HepG2 (cell line): Measurements from ENCODE around the gene HID1. TPM values are rescaled to one million over a fixed set of nuclear protein-coding genes. Genes with fewer than 3 reads are reported as not detected.

Source experiments
- ATAC-seq: fragments of 200-7000 bp; cut with Tn5 transposase; 3 replicates; pipeline ENCODE4 v1.9.1; 2020; ENCODE audit warnings: mild to moderate bottlenecking, moderate library complexity
- BruUV-seq: library from RNA; stranded (reverse); fragments of 400-500 nt; replicated peaks from 2 replicates; lab custom pipeline; 2021; lab: Mats Ljungman, UMichigan
- CTCF ChIA-PET: fragments of 300-600 bp; formaldehyde crosslinking; extraction: SDS; loops from one replicate; lab custom pipeline; 2021; ENCODE audit warnings: low total read pairs, inconsistent platforms, low intra/inter-chr PET ratio; lab: Yijun Ruan, JAX
- POLR2A ChIA-PET: fragments of 350-600 bp; sonication (Branson Sonifier 250); formaldehyde crosslinking; loops from one replicate; lab custom pipeline; 2020; ENCODE audit warnings: antibody characterized with exemption, inconsistent platforms; lab: Yijun Ruan, JAX
- DNase-seq: peaks from one replicate; pipeline ENCODE4 v3.0.0-alpha.2; 2015; ENCODE audit warnings: low spot score
- FAIRE-seq: peaks from 3 replicates; lab custom pipeline; 2011; peaks lifted over from hg19 to GRCh38; lab: Jason Lieb, UNC
- H2AFZ ChIP-seq: one replicate; pipeline ENCODE4 v1.6.1; 2011; ENCODE audit warnings: low read length, inconsistent platforms
- H3K27ac ChIP-seq: fragments of 300-600 bp; 3 replicates; pipeline ENCODE4 v1.8.0; 2011; ENCODE audit warnings: mixed run types, mild to moderate bottlenecking, mixed read lengths, low read length, inconsistent platforms; ENCODE audit not compliant: insufficient read depth; ENCODE audit errors: extremely low read length
- H3K27me3 ChIP-seq, 2 experiments: fragments of 200-600 bp in 1 of 2; 2 replicates in 1 of 2; 3 replicates in 1 of 2; pipeline versions ENCODE4 v1.6.0 to v1.8.0; 2011; ENCODE audit warnings: low read length in 2 of 2, mild to moderate bottlenecking in 2 of 2, moderate library complexity in 2 of 2, inconsistent platforms in 1 of 2; ENCODE audit not compliant: insufficient read depth in 2 of 2, control insufficient read depth in 1 of 2
- H3K36me3 ChIP-seq, 2 experiments: fragments of 200-600 bp in 1 of 2; replicated peaks in 1 of 2; 2 replicates in 1 of 2; 3 replicates in 1 of 2; pipeline versions ENCODE4 v1.5.1 to v1.8.0; 2011; ENCODE audit warnings: low read length in 2 of 2, inconsistent platforms in 1 of 2; ENCODE audit not compliant: insufficient read depth in 2 of 2, control insufficient read depth in 1 of 2
- H3K4me1 ChIP-seq: 2 replicates; pipeline ENCODE4 v1.5.1; 2012; ENCODE audit warnings: low read length, inconsistent platforms; ENCODE audit not compliant: insufficient read depth
- H3K4me2 ChIP-seq: 2 replicates; pipeline ENCODE4 v1.6.0; 2011; ENCODE audit warnings: low read depth, low read length, inconsistent platforms
- H3K4me3 ChIP-seq, 3 experiments: fragments of 200-600 bp in 1 of 3; sonication (generic), shearing (Covaris generic) in 1 of 3; replicated peaks in 1 of 3; 2 replicates each; pipeline ENCODE4 v1.5.1; 2011 to 2016; ENCODE audit warnings: low read length in 3 of 3, inconsistent platforms in 2 of 3, low read depth in 2 of 3, mild to moderate bottlenecking in 2 of 3, control low read depth in 1 of 3, mixed read lengths in 1 of 3; ENCODE audit not compliant: insufficient read depth in 1 of 3
- H3K79me2 ChIP-seq: one replicate; pipeline ENCODE4 v1.6.1; 2011; ENCODE audit warnings: low read length, inconsistent platforms; ENCODE audit not compliant: insufficient read depth
- H3K9ac ChIP-seq: 2 replicates; pipeline ENCODE4 v1.6.0; 2011; ENCODE audit warnings: mild to moderate bottlenecking, low read depth, low read length, inconsistent platforms; ENCODE audit not compliant: insufficient read depth
- H3K9me3 ChIP-seq: 2 replicates; pipeline ENCODE4 v1.5.1; 2012; ENCODE audit warnings: mild to moderate bottlenecking, low read length
- H4K20me1 ChIP-seq: 2 replicates; pipeline ENCODE4 v1.6.0; 2011; ENCODE audit warnings: inconsistent platforms, mild to moderate bottlenecking, low read length, moderate library complexity; ENCODE audit not compliant: insufficient read depth
- CTCF ChIP-seq: sonication (generic); formaldehyde crosslinking; IDR thresholded peaks from 2 replicates; pipeline ENCODE4 v1.5.0; 2020; ENCODE audit warnings: mild to moderate bottlenecking, missing genetic modification reagents, moderate library complexity
- RARG ChIP-seq: sonication (generic); formaldehyde crosslinking; IDR thresholded peaks from 2 replicates; pipeline ENCODE4 v1.4.0; 2020; ENCODE audit warnings: low read depth, mild to moderate bottlenecking, missing genetic modification reagents
- WGBS: methylation state at CpG from one replicate; pipeline ENCODE4 v1.1.6; 2017; ENCODE audit warnings: low lambda C conversion rate; 5-methylcytosine and 5-hydroxymethylcytosine counted together
- in situ Hi-C: cut with HindIII; loops from 2 replicates; pipeline ENCODE4 v1.10.0; 2017; ENCODE audit warnings: low pct_unique_long_range_greater_than_20kb; ENCODE audit not compliant: extremely low pct_ligation_motif_present
- intact Hi-C: fragments of 100-400 bp; cut with micrococcal nuclease; formaldehyde crosslinking; loops from one replicate; pipeline ENCODE4 v1.10.0; 2022; ENCODE audit not compliant: unreplicated experiment
- polyA plus RNA-seq, 8 experiments: library from polyadenylated mRNA; depleted of rRNA in 3 of 8; stranded (reverse) in 7 of 8; unstranded in 1 of 8; fragments of >200 nt; fragmentation: Illumina TruSeq in 4 of 8; extraction: Trizol in 4 of 8; gene quantifications; 2 replicates each; pipeline versions ENCODE4 v1.2.1 to v1.2.3, GENCODE V29; 2011 to 2016; ENCODE audit warnings: low read depth in 4 of 8, missing spikeins in 1 of 8, mixed read lengths in 1 of 8; ENCODE audit not compliant: insufficient read depth in 1 of 8
- total RNA-seq, 5 experiments: library from RNA; depleted of rRNA; stranded (reverse); fragments of >200 nt; fragmentation: Illumina TruSeq; extraction: Trizol; gene quantifications; 2 replicates each; pipeline ENCODE4 v1.2.3, GENCODE V29; 2016; ENCODE audit warnings: low read depth in 1 of 5

The HID1 gene
- total and polyA plus RNA-seq, 2 of the 13 experiments (the other 11 are each of a cell fraction or from before 2014, with no cell fraction given): 2.1 to 10.6 TPM

GRCh38 chr17:74936470-74936799, 36.1 kb downstream of the HID1 start:
- no TSS peak for BruUV-seq
- POLR2A ChIA-PET: no interaction called here
- in situ Hi-C loops: no loop called here

More at GRCh38 chr17:74936470-74936799, 36.1 kb downstream of the HID1 start:
- no peak for ATAC-seq
- FAIRE-seq: no peak
- CTCF ChIA-PET: no interaction called here
- Histone ChIP-seq H4K20me1 (no peaks in the 10 kb centered on the region), H3K4me3 (no peak overlapping the region), H3K9ac (no peak overlapping the region), H3K9me3 (no peaks in the 10 kb centered on the region), H3K4me2 (no peak overlapping the region), H3K4me1 (no peaks in the 10 kb centered on the region), H2AFZ (no peak overlapping the region), H3K27me3 (peaks cover 20 to 91% of the 10 kb centered on the region in 2 experiments), H3K27ac (no peak overlapping the region), H3K79me2 (no peaks in the 10 kb centered on the region), H3K36me3 (no peaks in the 10 kb centered on the region)
- TF ChIP-seq CTCF (CRISPR knock-in tag): 0 out of 2 replicates have a peak, but pooled peaks have one; percentile 4
- TF ChIP-seq RARG: no peak
- 18% methylated on average over 8 of the region's 12 CpGs for WGBS
- intact Hi-C loops: no loop called here
- DNase-seq: no peak
